Activated naive CD8-positive, alpha-beta T cell treated with anti-CD3 and anti-CD28 coated beads, Interleukin-2, amount 50 U/mL, for 24 hours (primary cell): ENCODE data around the gene SFN.
"Not testable (repeated sequence)": the region's sequence is repeated elsewhere in the genome, so short reads cannot be mapped to it uniquely, and the experiment has no call there.

ENCODE experiments used
- ATAC-seq: fragments of 150-1000 bp; cut with Tn5 transposase; one replicate; pipeline ENCODE4 v1.10.0; 2021
- DNase-seq: peaks from one replicate; pipeline ENCODE4 v3.0.0; 2021
- H3K27ac Mint-ChIP-seq: one replicate; pipeline ENCODE4 v1.8.0; 2021; ENCODE audit warnings: mild to moderate bottlenecking, mixed read lengths
- H3K27me3 Mint-ChIP-seq: one replicate; pipeline ENCODE4 v1.8.0; 2021; ENCODE audit warnings: mixed read lengths
- H3K36me3 Mint-ChIP-seq: one replicate; pipeline ENCODE4 v1.8.0; 2021; ENCODE audit warnings: low read depth, mixed read lengths
- H3K4me1 Mint-ChIP-seq: one replicate; pipeline ENCODE4 v1.8.0; 2021; ENCODE audit warnings: mixed read lengths
- H3K4me3 Mint-ChIP-seq: one replicate; pipeline ENCODE4 v1.8.0; 2021; ENCODE audit warnings: mild to moderate bottlenecking, moderate library complexity, mixed read lengths
- H3K9me3 Mint-ChIP-seq: one replicate; pipeline ENCODE4 v1.8.0; 2021; ENCODE audit warnings: mixed read lengths

The SFN gene

GRCh38 chr1:26832249-26832960 is 30.5 kb upstream of the SFN start:
- DNase-seq (no peak), ATAC-seq (no peak)
- H3K4me1 Mint-ChIP-seq: peaks cover 70% of the 10 kb centered on the region
- peaks cover 53% of the 10 kb centered on the region for H3K36me3 Mint-ChIP-seq
- no peaks in the 10 kb centered on the region for H3K27me3 Mint-ChIP-seq
- H3K4me3 Mint-ChIP-seq: peak overlapping the region; percentile 72
- H3K27ac Mint-ChIP-seq: peak overlapping the region; percentile 93
- H3K9me3 Mint-ChIP-seq: no peaks in the 10 kb centered on the region

GRCh38 chr1:26833432-26834405 is 29.2 kb upstream of the SFN start:
- no peaks in the 10 kb centered on the region for H3K9me3 Mint-ChIP-seq
- ATAC-seq (peak; percentile 96), DNase-seq (peak; percentile 83)
- H3K27ac Mint-ChIP-seq: peak overlapping the region; percentile 93
- peaks cover 59% of the 10 kb centered on the region for H3K36me3 Mint-ChIP-seq
- no peaks in the 10 kb centered on the region for H3K27me3 Mint-ChIP-seq
- peak overlapping the region; percentile 72 for H3K4me3 Mint-ChIP-seq
- peaks cover 64% of the 10 kb centered on the region for H3K4me1 Mint-ChIP-seq

GRCh38 chr1:26837665-26838064 is 25.3 kb upstream of the SFN start:
- DNase-seq, ATAC-seq, H3K9me3 Mint-ChIP-seq, H3K27ac Mint-ChIP-seq, H3K27me3 Mint-ChIP-seq, H3K4me3 Mint-ChIP-seq: not testable (repeated sequence)
- Mint-ChIP-seq H3K36me3 (peaks cover 57% of the 10 kb centered on the region), H3K4me1 (peaks cover 35% of the 10 kb centered on the region)

GRCh38 chr1:26838474-26839338 is 24.2 kb upstream of the SFN start:
- H3K4me1 Mint-ChIP-seq: peaks cover 24% of the 10 kb centered on the region
- DNase-seq (no peak), ATAC-seq (peak; percentile 91)
- peak overlapping the region; percentile 58 for H3K27ac Mint-ChIP-seq
- H3K27me3 Mint-ChIP-seq: no peaks in the 10 kb centered on the region
- H3K4me3 Mint-ChIP-seq: no peak overlapping the region
- no peaks in the 10 kb centered on the region for H3K9me3 Mint-ChIP-seq
- peaks cover 52% of the 10 kb centered on the region for H3K36me3 Mint-ChIP-seq

GRCh38 chr1:26839339-26839722 is 23.6 kb upstream of the SFN start:
- ATAC-seq (no peak), DNase-seq (no peak)
- Mint-ChIP-seq H3K4me3 (no peak overlapping the region), H3K27me3 (no peaks in the 10 kb centered on the region), H3K27ac (peak overlapping the region; percentile 58), H3K4me1 (peaks cover 19% of the 10 kb centered on the region), H3K36me3 (peaks cover 51% of the 10 kb centered on the region), H3K9me3 (no peaks in the 10 kb centered on the region)

- H3K4me1 Mint-ChIP-seq: peaks cover 19% of the 10 kb centered on the region
- no peak overlapping the region for H3K27ac Mint-ChIP-seq
- ATAC-seq (no peak), DNase-seq (no peak)
- peaks cover 50% of the 10 kb centered on the region for H3K36me3 Mint-ChIP-seq
- H3K27me3 Mint-ChIP-seq: no peaks in the 10 kb centered on the region
- H3K9me3 Mint-ChIP-seq: no peaks in the 10 kb centered on the region
- no peak overlapping the region for H3K4me3 Mint-ChIP-seq
Observed at GRCh38 chr1:26839779-26840178, 23.2 kb upstream of the SFN start.

- no peak overlapping the region for H3K27ac Mint-ChIP-seq
- peaks cover 6% of the 10 kb centered on the region for H3K4me1 Mint-ChIP-seq
Observed at GRCh38 chr1:26844424-26845196, 18.3 kb upstream of the SFN start.

GRCh38 chr1:26847826-26848225 is 15.1 kb upstream of the SFN start:
- not testable (repeated sequence) for H3K27me3 Mint-ChIP-seq, H3K9me3 Mint-ChIP-seq, H3K4me3 Mint-ChIP-seq, ATAC-seq, H3K4me1 Mint-ChIP-seq, H3K27ac Mint-ChIP-seq, DNase-seq
- peaks cover 52% of the 10 kb centered on the region for H3K36me3 Mint-ChIP-seq

More at GRCh38 chr1:26844424-26845196, 18.3 kb upstream of the SFN start:
- H3K27me3 Mint-ChIP-seq: no peaks in the 10 kb centered on the region
- no peak overlapping the region for H3K4me3 Mint-ChIP-seq
- H3K36me3 Mint-ChIP-seq: peaks cover 43% of the 10 kb centered on the region
- ATAC-seq (no peak), DNase-seq (no peak)
- H3K9me3 Mint-ChIP-seq: no peaks in the 10 kb centered on the region

GRCh38 chr1:26848499-26848898 is 14.4 kb upstream of the SFN start:
- H3K4me3 Mint-ChIP-seq: no peak overlapping the region
- no peak for ATAC-seq
- DNase-seq: no peak
- H3K36me3 Mint-ChIP-seq: peaks cover 55% of the 10 kb centered on the region
- H3K27ac Mint-ChIP-seq: no peak overlapping the region
- H3K27me3 Mint-ChIP-seq: no peaks in the 10 kb centered on the region
- peaks cover 6% of the 10 kb centered on the region for H3K4me1 Mint-ChIP-seq
- H3K9me3 Mint-ChIP-seq: no peaks in the 10 kb centered on the region

- DNase-seq: no peak
- H3K27ac Mint-ChIP-seq: no peak overlapping the region
- H3K36me3 Mint-ChIP-seq: peaks cover 50% of the 10 kb centered on the region
Observed at GRCh38 chr1:26848941-26849774, 13.8 kb upstream of the SFN start.

GRCh38 chr1:26851106-26851684 is 11.8 kb upstream of the SFN start:
- H3K4me1 Mint-ChIP-seq: no peaks in the 10 kb centered on the region

More at GRCh38 chr1:26848941-26849774, 13.8 kb upstream of the SFN start:
- Mint-ChIP-seq H3K9me3 (no peaks in the 10 kb centered on the region), H3K27me3 (no peaks in the 10 kb centered on the region), H3K4me1 (peaks cover 6% of the 10 kb centered on the region), H3K4me3 (no peak overlapping the region)
- peak; percentile 19 for ATAC-seq

GRCh38 chr1:26852701-26853100 is 10.2 kb upstream of the SFN start:
- peaks cover 39% of the 10 kb centered on the region for H3K36me3 Mint-ChIP-seq
- no peak overlapping the region for H3K4me3 Mint-ChIP-seq
- no peak for ATAC-seq
- no peaks in the 10 kb centered on the region for H3K9me3 Mint-ChIP-seq
- no peaks in the 10 kb centered on the region for H3K27me3 Mint-ChIP-seq
- no peak overlapping the region for H3K27ac Mint-ChIP-seq
- no peaks in the 10 kb centered on the region for H3K4me1 Mint-ChIP-seq
- DNase-seq: no peak

More at GRCh38 chr1:26851106-26851684, 11.8 kb upstream of the SFN start:
- DNase-seq (no peak), ATAC-seq (no peak)
- H3K4me3 Mint-ChIP-seq: no peak overlapping the region
- H3K9me3 Mint-ChIP-seq: no peaks in the 10 kb centered on the region
- H3K27ac Mint-ChIP-seq: no peak overlapping the region
- peaks cover 47% of the 10 kb centered on the region for H3K36me3 Mint-ChIP-seq
- no peaks in the 10 kb centered on the region for H3K27me3 Mint-ChIP-seq

- Mint-ChIP-seq H3K4me1 (no peaks in the 10 kb centered on the region), H3K27me3 (no peaks in the 10 kb centered on the region), H3K9me3 (no peaks in the 10 kb centered on the region), H3K4me3 (no peak overlapping the region), H3K27ac (no peak overlapping the region), H3K36me3 (peaks cover 37% of the 10 kb centered on the region)
- peak; percentile 72 for ATAC-seq
- peak; percentile 85 for DNase-seq
Observed at GRCh38 chr1:26853156-26853555, 9.8 kb upstream of the SFN start.
